ENCODE data around the gene NLN.
"Not testable (repeated sequence)": the region's sequence is repeated elsewhere in the genome, so short reads cannot be mapped to it uniquely, and the experiment has no call there.

Gene NLN

DNA sequence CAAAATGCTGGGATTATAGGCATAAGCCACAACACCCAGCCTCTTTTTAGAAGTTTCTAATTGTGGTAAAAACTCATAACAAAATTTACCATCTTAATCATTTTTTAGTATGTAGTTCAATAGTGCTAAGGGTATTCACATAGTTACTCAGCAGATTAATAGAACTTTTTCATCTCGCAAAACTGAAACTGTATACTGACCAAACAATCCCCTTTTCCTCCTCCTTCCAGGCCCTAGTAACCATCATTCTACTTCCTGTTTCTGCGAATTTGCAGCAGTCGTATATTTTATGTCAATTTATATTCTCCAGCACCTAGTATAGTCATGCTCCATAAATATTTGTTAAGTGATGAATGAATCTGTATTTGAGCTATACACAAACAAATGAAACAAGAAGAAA is 118.1 kb downstream of the NLN start:
- TF ChIP-seq, protein P1, sequence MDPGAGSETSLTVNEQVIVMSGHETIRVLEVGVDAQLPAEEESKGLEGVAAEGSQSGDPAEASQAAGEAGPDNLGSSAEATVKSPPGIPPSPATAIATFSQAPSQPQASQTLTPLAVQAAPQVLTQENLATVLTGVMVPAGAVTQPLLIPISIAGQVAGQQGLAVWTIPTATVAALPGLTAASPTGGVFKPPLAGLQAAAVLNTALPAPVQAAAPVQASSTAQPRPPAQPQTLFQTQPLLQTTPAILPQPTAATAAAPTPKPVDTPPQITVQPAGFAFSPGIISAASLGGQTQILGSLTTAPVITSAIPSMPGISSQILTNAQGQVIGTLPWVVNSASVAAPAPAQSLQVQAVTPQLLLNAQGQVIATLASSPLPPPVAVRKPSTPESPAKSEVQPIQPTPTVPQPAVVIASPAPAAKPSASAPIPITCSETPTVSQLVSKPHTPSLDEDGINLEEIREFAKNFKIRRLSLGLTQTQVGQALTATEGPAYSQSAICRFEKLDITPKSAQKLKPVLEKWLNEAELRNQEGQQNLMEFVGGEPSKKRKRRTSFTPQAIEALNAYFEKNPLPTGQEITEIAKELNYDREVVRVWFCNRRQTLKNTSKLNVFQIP (CRISPR knock-in tag; IDR thresholded peaks at IDR 0.05; ENCODE audit: borderline replicate concordance, low read depth) = no peak
- no peak for TF ChIP-seq ZNF565 (CRISPR knock-in tag; conservative IDR thresholded peaks at IDR 0.05; ENCODE audit: low read depth)
- TF ChIP-seq ZNF8 (CRISPR knock-in tag; IDR thresholded peaks at IDR 0.05) = no peak
- TF ChIP-seq PPARA (CRISPR knock-in tag; IDR thresholded peaks at IDR 0.05; ENCODE audit: borderline replicate concordance) = no peak
- no peak for TF ChIP-seq CSDC2 (CRISPR knock-in tag; IDR thresholded peaks at IDR 0.05)
- no peak for TF ChIP-seq GLIS3 (CRISPR knock-in tag; IDR thresholded peaks at IDR 0.05)
- no peak for TF ChIP-seq BACH2 (CRISPR knock-in tag; IDR thresholded peaks at IDR 0.05; ENCODE audit: borderline replicate concordance)
- TF ChIP-seq, protein P2, sequence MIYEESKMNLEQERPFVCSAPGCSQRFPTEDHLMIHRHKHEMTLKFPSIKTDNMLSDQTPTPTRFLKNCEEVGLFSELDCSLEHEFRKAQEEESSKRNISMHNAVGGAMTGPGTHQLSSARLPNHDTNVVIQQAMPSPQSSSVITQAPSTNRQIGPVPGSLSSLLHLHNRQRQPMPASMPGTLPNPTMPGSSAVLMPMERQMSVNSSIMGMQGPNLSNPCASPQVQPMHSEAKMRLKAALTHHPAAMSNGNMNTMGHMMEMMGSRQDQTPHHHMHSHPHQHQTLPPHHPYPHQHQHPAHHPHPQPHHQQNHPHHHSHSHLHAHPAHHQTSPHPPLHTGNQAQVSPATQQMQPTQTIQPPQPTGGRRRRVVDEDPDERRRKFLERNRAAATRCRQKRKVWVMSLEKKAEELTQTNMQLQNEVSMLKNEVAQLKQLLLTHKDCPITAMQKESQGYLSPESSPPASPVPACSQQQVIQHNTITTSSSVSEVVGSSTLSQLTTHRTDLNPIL (CRISPR knock-in tag; IDR thresholded peaks at IDR 0.05; ENCODE audit: low read depth) = no peak
- TF ChIP-seq ESRRG (CRISPR knock-in tag; IDR thresholded peaks at IDR 0.05) = no peak
- no peak for TF ChIP-seq ZFP30 (CRISPR knock-in tag; IDR thresholded peaks at IDR 0.05)
- TF ChIP-seq ARNTL (CRISPR knock-in tag; IDR thresholded peaks at IDR 0.05; ENCODE audit: borderline replicate concordance, low read depth) = no peak
- no peak for TF ChIP-seq ISL1 (CRISPR knock-in tag; IDR thresholded peaks at IDR 0.05)
- TF ChIP-seq, protein P3, sequence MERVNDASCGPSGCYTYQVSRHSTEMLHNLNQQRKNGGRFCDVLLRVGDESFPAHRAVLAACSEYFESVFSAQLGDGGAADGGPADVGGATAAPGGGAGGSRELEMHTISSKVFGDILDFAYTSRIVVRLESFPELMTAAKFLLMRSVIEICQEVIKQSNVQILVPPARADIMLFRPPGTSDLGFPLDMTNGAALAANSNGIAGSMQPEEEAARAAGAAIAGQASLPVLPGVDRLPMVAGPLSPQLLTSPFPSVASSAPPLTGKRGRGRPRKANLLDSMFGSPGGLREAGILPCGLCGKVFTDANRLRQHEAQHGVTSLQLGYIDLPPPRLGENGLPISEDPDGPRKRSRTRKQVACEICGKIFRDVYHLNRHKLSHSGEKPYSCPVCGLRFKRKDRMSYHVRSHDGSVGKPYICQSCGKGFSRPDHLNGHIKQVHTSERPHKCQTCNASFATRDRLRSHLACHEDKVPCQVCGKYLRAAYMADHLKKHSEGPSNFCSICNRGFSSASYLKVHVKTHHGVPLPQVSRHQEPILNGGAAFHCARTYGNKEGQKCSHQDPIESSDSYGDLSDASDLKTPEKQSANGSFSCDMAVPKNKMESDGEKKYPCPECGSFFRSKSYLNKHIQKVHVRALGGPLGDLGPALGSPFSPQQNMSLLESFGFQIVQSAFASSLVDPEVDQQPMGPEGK (CRISPR knock-in tag; IDR thresholded peaks at IDR 0.05; ENCODE audit: borderline replicate concordance) = no peak
- TF ChIP-seq ZNF70 (CRISPR knock-in tag; IDR thresholded peaks at IDR 0.05) = no peak
- no peak for TF ChIP-seq ZFP3 (CRISPR knock-in tag; IDR thresholded peaks at IDR 0.05)
- TF ChIP-seq, protein P4, sequence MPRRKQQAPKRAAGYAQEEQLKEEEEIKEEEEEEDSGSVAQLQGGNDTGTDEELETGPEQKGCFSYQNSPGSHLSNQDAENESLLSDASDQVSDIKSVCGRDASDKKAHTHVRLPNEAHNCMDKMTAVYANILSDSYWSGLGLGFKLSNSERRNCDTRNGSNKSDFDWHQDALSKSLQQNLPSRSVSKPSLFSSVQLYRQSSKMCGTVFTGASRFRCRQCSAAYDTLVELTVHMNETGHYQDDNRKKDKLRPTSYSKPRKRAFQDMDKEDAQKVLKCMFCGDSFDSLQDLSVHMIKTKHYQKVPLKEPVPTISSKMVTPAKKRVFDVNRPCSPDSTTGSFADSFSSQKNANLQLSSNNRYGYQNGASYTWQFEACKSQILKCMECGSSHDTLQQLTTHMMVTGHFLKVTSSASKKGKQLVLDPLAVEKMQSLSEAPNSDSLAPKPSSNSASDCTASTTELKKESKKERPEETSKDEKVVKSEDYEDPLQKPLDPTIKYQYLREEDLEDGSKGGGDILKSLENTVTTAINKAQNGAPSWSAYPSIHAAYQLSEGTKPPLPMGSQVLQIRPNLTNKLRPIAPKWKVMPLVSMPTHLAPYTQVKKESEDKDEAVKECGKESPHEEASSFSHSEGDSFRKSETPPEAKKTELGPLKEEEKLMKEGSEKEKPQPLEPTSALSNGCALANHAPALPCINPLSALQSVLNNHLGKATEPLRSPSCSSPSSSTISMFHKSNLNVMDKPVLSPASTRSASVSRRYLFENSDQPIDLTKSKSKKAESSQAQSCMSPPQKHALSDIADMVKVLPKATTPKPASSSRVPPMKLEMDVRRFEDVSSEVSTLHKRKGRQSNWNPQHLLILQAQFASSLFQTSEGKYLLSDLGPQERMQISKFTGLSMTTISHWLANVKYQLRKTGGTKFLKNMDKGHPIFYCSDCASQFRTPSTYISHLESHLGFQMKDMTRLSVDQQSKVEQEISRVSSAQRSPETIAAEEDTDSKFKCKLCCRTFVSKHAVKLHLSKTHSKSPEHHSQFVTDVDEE (CRISPR knock-in tag; IDR thresholded peaks at IDR 0.05) = no peak
- no peak for TF ChIP-seq SNAI2 (CRISPR knock-in tag; IDR thresholded peaks at IDR 0.05)
- no peak for TF ChIP-seq TCF4 (CRISPR knock-in tag; IDR thresholded peaks at IDR 0.05; ENCODE audit: borderline replicate concordance)
- no peak; the same call in 2 of the 3 replicates for ATAC-seq

DNA sequence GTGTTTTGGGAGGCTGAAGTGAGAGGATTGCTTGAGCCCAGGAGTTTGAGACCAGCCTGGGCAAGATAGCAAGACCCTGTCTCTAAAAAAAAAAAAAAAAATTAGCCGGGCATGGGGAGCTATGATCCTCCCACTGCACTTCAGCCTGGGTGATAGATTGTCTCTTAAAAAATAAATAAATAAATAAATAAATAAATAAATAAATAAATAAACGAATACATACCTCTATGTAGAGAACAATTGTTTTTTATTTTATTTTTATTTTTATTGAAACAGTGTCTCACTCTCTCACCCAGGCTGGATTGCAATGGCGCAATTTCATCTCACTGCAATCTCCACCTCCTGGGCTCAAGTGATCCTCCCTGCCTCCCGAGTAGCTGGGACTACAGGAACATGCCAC is 122.8 kb downstream of the NLN start:
- not testable (repeated sequence) for ATAC-seq

DNA sequence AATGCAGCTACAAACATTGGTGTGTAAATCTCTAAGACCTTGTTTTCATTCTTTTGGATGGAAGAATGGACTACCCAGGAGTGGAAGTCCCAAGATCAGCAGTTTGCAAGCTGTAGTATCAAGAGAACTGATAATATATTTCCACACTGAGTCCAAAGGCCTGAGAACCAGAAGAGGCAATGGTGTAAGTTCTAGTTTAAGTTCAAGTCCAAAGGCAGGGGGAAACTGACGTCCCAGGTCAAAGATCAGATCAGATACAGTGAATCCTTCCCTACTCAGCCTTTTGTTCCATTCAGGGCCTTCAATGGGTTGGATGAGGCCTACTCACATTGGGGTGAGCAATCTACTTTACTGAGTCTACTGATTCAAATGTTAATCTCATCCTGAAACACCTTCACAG is 124.1 kb downstream of the NLN start:
- TF ChIP-seq GLIS3 (CRISPR knock-in tag; IDR thresholded peaks at IDR 0.05) (no peak), ZFP30 (CRISPR knock-in tag; IDR thresholded peaks at IDR 0.05) (no peak), ZC3H10 (CRISPR knock-in tag; IDR thresholded peaks at IDR 0.05) (no peak), TOX (CRISPR knock-in tag; IDR thresholded peaks at IDR 0.05; ENCODE audit: borderline replicate concordance) (no peak)
- TF ChIP-seq, protein P1 (CRISPR knock-in tag; IDR thresholded peaks at IDR 0.05; ENCODE audit: borderline replicate concordance, low read depth) = no peak
- no peak for ATAC-seq

DNA sequence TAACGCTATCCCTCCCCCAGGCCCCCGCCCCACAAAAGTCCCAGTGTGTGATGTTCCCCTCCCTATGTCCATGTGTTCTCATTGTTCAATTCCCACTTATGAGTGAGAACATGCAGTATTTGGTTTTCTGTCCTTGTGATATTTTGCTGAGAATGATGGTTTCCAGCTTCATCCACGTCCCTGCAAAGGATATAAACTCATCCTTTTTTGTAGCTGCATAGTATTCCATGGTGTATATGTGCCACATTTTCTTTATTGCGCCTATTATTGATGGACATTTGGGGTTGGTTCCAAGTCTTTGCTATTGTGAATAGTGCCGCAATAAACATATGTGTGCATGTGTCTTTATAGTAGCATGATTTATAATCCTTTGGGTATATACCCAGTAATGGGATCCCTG is 125.0 kb downstream of the NLN start:
- ATAC-seq = not testable (repeated sequence)

DNA sequence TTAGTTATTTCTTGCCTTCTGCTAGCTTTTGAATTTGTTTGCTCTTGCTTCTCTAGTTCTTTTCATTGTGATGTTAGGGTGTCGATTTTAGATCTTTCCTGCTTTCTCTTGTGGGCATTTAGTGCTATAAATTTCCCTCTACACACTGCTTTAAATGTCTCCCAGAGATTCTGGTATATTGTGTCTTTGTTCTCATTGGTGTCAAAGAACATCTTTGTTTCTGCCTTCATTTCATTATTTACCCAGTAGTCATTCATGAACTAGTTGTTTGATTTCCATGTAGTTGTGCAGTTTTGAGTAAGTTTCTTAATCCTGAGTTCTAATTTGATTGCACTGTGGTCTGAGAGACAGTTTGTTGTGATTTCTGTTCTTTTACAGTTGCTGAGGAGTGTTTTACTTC is 127.9 kb downstream of the NLN start:
- ATAC-seq = not testable (repeated sequence)
